LNCaP clone FGC (cell line): ENCODE measurements around the gene ZYG11A.

Experiments
- DNase-seq: peaks from one replicate; pipeline ENCODE4 v3.0.0-alpha.2; 2011; ENCODE audit warnings: low read depth
- H3K4me3 ChIP-seq: 2 replicates; pipeline ENCODE4 v1.5.1; 2011; ENCODE audit warnings: mild to moderate bottlenecking, low read depth, low read length, control low read depth
- TF ChIP-seq, protein P1 (sequence below): IDR thresholded peaks from 2 replicates; pipeline ENCODE4 v1.5.1; 2012; ENCODE audit warnings: mild to moderate bottlenecking; ENCODE audit not compliant: control insufficient read depth, insufficient read depth; ENCODE audit errors: extremely low read depth

Gene ZYG11A

DNA sequence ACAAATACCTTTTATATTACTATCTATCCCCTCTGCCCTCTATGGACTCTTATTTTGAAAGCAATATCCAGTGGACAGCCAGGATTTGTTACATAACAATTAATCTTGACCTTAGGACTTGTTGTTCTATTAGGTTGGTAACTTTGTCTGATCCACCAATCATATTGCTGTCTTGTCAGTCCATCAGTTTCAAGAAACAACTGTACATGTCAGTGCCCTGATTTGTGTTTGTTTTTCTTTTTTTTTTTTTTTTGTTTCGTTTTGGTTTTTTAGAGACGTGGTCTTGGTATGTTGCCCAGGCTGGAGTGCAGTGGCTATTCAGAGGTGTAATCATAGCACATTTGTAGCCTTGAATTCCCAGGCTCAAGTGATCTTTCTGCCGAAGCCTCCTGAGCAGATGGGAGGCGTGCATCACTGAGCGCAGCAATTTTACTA lies 83.0 kb downstream of the ZYG11A start:
- peak; percentile 45 for DNase-seq
- no peak overlapping the region for H3K4me3 ChIP-seq
- TF ChIP-seq, protein P1, sequence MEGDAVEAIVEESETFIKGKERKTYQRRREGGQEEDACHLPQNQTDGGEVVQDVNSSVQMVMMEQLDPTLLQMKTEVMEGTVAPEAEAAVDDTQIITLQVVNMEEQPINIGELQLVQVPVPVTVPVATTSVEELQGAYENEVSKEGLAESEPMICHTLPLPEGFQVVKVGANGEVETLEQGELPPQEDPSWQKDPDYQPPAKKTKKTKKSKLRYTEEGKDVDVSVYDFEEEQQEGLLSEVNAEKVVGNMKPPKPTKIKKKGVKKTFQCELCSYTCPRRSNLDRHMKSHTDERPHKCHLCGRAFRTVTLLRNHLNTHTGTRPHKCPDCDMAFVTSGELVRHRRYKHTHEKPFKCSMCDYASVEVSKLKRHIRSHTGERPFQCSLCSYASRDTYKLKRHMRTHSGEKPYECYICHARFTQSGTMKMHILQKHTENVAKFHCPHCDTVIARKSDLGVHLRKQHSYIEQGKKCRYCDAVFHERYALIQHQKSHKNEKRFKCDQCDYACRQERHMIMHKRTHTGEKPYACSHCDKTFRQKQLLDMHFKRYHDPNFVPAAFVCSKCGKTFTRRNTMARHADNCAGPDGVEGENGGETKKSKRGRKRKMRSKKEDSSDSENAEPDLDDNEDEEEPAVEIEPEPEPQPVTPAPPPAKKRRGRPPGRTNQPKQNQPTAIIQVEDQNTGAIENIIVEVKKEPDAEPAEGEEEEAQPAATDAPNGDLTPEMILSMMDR, result no peak

DNA sequence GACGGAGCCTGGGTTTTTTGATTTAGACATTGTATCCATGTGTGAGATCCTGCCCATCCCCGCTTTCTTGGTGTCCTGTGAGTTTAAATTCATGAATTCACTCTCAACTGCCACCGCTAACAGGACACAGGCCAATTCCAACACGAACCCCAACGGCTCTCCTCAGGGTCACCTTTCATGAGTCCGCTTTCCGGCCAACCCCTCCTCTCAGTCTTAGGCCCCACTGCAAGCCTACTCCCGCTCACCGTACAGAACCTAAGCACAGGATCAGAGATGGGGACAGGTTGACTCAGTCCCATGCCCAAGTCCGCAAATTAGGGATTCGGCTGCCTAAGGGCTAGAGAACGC lies 84.3 kb downstream of the ZYG11A start:
- TF ChIP-seq, protein P1, result no peak
- peak overlapping the region; percentile 62 for H3K4me3 ChIP-seq
- no peak for DNase-seq

DNA sequence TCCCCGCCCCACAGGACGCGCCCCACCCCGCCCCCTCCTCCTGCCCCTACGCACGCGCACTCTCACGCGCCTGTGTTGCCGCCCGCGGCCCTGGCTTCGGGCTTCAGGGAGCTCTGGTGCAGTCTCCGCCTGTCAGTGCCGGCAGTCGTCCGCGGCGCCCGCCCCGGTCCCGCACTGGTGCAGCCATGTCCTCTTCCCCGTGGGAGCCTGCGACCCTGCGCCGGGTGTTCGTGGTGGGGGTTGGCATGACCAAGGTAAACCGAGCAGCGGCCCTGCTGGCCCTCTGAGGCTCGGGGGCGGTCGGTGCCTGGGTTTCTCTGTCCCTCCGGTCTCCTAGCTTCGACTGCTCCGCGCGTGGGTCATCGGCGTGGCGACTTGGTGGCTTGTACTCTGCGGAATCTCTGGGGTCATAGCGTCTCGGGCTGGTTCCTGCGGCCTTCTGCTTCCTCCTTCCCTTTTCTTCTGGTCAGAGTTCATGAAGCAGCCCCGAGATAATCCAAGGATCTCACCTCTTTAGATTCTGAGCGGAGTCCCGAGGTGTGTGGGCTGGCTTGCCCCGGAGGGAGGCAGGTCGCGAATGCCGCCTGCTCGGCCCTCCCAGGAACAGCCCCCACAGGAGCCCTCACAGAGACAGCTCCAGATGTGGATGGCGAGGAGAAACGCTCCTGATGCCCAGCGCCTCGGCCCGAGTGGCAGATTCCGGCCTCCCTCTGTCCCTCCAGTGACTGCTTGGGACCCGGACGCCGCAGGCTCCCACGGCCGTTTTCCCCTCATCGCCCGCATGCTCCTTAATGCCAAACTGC lies 84.9 kb downstream of the ZYG11A start, which contains the start of gene SCP2:
TSS of gene SCP2 (plus strand) at position 65 of the 803 bp plus-strand sequence. CDS start at position 186, 121 bp downstream.
- peak within 1 kb of the TSS; percentile 62 for H3K4me3 ChIP-seq
- TF ChIP-seq, protein P1, result no peak

DNA sequence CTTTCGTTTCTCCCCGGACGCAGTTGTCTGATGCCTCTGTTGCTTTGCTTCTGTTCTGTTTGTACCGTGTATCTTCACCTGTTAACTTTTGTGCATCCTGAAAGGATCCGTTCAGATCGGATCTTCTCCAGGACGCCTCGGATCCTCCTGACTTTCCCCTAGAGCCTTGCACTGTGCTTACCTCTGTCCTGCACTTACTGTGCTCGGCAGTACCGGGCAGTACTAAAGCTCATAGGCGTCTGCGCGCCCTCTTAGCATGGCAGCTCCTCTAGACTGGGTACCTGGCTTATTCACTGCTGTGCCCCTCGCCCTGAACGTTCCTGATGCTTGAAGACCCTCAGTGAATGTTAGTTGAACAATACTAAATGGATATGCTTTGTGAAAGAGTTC lies 85.5 kb downstream of the ZYG11A start:
- TF ChIP-seq, protein P1, result no peak
- no peak for DNase-seq
- H3K4me3 ChIP-seq, result peak overlapping the region; percentile 62

More for the DNA sequence above, 84.9 kb downstream of the ZYG11A start, which contains the start of gene SCP2:
- peak; percentile 19 for DNase-seq

DNA sequence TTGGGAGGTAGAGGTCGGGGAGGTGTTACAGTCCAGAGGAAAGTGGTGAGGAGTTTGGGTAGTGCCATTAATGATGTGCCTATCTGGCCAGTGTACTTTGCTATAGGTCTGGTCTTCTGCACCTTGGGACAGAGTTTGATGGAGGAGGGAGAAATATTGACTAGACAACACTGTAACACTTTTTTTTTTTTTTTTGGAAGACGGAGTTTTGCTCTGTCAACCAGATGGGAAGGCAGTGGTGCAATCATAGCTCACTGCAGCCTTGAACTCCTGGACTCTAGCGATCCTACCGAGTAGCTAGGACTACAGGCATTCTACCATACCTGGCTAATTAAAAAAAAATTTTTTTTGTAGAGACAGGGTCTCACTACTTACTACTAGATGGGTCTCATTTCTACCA lies 86.5 kb downstream of the ZYG11A start:
- no peak for DNase-seq
- H3K4me3 ChIP-seq, result no peak overlapping the region
- TF ChIP-seq, protein P1, result no peak

DNA sequence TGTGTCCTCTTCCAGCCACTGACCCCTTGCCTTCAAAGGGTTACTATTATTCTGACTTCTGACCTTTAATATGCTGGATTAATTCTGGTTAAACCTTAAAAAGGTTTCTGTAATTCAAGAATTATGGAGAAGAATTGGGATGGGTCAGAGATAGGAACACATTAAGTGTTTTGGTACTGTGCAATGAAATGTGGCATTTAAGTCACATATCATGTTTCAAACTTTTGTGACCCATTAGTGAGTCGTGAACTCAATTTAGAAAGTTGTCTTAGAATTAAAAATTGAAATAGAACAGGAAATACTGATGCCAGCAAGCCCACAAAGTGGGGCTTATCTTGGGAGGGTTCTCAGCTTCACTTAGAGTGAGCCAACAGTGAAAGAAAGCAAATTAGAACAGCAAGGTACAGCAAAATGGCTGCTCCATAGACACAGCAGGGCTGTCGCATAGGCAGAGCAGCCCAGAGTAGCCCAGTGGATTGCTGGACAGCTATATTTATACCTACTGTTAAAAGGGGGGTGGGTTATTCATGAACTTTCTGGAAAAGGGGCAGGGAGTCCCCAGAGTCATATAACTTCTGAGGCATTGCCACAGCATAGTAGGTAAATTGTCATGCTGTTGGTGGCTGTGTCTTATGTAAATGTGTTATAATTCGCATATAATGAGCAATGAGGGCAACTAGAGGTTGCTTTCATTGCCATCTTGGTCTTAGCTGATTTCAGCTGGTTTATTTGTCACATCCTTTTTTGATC lies 95.0 kb downstream of the ZYG11A start:
- no peak for DNase-seq
- TF ChIP-seq, protein P1, result no peak
- no peak overlapping the region for H3K4me3 ChIP-seq
